Measurements from ENCODE around the gene ZNF280B.

DNA sequence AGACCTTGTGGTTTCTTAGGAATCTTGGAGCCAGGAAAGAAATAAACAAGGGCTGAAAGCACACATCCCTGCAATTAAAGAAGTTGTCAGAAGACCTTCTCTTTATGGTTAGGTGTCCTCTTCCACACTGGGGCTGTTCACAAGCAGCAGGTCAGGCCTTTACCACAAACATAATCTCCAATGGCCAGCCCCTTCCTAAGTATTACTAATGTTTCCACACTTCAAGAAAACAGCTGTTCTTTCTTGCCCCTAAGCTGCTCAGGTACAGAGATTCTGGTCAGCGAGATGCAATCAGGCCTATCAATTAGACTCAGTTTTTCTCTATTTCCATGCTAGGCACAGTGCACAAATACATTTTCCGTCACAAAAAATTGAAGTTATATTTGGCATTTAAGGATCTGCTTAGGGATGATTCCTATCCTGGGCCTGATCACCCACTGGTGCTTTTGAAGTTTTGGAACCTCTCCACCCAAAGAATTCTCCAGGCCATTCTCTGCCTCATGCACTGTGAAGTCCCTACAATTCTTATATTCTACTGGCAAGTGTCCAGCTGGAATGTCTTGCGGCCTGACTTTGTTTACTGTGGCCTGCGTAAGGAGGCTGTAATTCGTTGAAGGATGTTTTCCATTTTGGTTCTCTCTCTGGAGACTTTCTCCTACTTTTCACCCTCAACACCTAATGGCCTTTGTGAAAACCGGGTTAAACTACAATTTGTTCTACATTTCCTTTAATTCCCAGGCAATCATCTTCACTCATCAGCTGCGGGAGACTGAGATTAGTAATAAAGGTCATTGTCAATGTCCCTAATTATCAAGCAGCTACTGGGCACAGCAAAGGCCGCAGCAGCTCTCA, 45.4 kb upstream of the ZNF280B start:
- TF ChIP-seq CTCF (IDR thresholded peaks at IDR 0.05) (no peak), ZFX (IDR thresholded peaks at IDR 0.05; ENCODE audit: borderline replicate concordance) (no peak)

Measured in 22Rv1 (cell line).